GM21515 (cell line): Measurements from ENCODE around the gene CDC37.

Source experiments
- ATAC-seq: cut with Tn5 transposase; IDR thresholded peaks from one replicate; pipeline ENCODE4 v1.9.1; 2021; ENCODE audit not compliant: unreplicated experiment

Gene CDC37

GRCh38 chr19:10362259-10362658 lies 41.1 kb downstream of the CDC37 start:
- no peak for ATAC-seq

DNA sequence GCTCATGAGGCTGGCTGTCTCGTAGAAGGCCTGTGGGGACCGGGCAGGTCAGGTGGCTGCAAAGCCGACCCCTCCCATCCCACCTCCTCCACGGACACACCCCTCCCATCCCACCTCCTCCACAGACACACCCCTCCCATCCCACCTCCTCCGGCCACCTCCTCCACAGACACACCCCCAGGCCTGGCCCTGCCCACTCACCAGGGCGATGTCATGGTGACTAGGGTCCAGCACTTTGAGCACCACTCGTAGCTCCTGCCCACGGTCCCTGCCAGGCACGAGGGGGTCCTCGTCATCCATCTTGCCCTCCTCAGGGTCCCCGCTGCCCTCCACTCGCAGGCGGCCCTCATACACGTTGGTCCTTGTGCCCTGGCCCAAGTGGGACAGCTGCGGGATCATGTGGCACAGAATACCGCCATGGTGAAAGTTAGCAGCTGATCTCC lies 41.8 kb downstream of the CDC37 start:
- no peak for ATAC-seq

DNA sequence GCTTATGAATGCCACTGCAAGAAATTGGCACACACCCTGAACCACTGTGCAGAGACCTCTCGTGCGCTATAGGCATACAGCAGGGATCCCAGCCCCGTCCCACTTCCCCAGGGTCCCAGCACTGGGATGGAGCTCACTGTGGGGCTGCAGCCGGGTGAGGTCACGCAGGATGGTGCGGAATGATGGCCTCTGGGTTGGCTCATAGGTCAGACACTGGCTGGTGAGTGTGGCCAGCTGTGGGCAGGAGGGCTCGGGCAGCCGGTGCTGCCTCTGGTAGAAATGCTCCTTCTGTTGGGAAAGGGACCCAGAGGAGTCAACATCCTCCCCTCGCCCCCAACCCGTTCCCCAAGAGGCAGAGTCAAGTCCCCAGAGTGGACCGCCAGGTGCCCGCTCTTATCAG lies 46.9 kb downstream of the CDC37 start:
- no peak for ATAC-seq

GRCh38 chr19:10353793-10354391 lies 49.5 kb downstream of the CDC37 start:
- no peak for ATAC-seq

DNA sequence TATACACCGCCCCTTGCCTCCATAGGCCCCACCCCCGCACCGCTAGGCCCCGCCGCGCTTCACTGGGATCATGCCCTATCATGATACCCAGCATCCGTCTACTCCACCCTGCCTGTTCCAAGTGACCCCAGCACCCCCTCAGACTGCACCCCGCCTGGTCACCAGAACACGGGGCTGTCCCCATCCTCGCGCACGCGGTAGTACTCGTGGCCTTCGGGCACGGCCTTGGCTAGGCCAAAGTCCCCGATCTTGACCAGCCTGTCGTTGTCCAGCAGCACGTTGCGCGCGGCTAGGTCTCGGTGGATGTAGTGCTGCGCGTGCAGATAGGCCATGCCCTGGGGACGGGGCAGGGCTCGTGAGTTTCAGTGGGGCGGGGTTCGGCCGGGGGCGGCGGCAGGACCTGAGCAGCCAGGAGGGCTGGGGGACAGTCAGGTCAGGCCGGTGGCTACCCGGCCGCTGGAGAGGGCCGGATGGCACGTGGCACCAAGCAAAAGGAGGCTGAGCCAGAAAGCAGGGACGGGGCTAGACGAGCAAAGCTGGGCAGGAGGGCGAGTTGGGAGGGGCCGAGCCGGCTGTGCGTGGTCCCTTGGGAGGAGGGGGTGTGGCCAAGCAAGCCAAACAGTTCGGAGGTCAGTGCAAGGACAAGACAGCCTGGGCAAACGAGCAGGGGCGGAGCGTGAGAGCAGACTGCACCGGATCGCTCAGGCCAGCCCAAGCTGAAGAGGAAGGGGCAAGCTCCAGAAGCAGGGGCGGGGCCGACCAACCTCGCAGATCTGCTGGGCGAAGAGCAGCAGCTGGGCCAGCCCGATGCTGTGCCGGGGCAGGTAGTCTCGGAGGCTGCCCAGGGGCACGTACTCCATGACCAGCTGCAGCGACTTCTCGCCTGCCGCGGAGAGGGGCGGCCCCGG lies 50.3 kb downstream of the CDC37 start:
- ATAC-seq, result no peak

DNA sequence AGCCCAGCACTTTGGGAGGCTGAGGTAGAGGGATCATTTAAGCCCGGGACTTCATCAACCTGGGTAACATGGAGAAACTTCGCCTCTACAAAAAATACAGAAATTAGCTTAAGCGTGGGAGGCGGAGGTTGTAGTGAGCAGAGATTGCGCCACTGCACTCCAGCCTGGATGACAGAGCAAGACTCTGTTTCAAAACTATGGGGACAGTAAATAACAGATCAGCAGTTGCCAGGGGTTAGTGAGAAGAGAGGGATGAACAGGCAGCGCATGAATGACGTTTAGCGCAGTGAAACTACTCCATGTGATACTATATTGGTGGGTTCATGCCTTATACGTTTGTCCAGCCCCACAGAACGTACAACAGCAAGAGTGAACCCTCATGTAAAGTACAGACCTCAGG lies 56.8 kb downstream of the CDC37 start:
- no peak for ATAC-seq

GRCh38 chr19:10344780-10345179 lies 58.6 kb downstream of the CDC37 start:
- no peak for ATAC-seq

DNA sequence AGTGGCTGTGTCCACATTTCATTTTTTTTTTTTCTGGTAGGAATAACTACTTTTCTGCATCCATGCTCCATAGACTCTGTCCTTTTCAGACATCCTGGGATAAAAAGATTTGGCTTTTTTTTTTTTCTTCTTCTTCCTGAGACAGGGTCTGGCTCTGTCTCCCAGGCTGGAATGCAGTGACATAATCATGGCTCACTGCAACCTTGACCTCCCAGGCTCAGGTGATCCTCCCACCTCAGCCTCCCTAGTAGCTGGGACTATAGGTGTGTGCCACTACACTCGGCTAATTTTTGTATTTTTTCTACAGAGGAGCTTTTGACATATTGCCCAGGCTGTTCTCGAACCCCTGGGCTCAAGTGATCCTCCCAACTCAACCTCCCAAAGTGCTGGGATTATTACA lies 59.8 kb downstream of the CDC37 start:
- no peak for ATAC-seq
